CD14-positive monocyte (primary cell): ENCODE data around the gene FOXD1. TPM values are rescaled to one million over a fixed set of nuclear protein-coding genes. Genes with fewer than 3 reads are reported as not detected.
A peak's percentile ranks its signal among the peaks of the same experiment; 100 is the strongest.

ENCODE experiments used
- DNase-seq, 3 donors: peaks; one replicate each; pipeline ENCODE4 v3.0.0-alpha.2; 2011 to 2022
- H2AFZ ChIP-seq: 2 replicates; pipeline ENCODE4 v1.6.0; 2012; ENCODE audit warnings: mild to moderate bottlenecking, low read depth, low read length, inconsistent platforms; ENCODE audit not compliant: insufficient read depth, poor library complexity, severe bottlenecking
- H3K27ac ChIP-seq, 2 donors: 1 replicate in 1 of 2; 2 replicates in 1 of 2; pipeline ENCODE4 v1.5.1; 2012 to 2013; ENCODE audit warnings: low read length in 2 of 2, control low read depth in 1 of 2, inconsistent platforms in 1 of 2, low read depth in 1 of 2, mild to moderate bottlenecking in 1 of 2
- H3K27me3 ChIP-seq, 2 donors: one replicate each; pipeline versions ENCODE4 v1.6.0 to v1.6.1; 2011 to 2013; ENCODE audit warnings: low read length in 2 of 2; ENCODE audit not compliant: control insufficient read depth in 2 of 2, insufficient read depth in 2 of 2
- H3K36me3 ChIP-seq, 2 donors: replicated peaks in 1 of 2; 1 replicate in 1 of 2; 2 replicates in 1 of 2; pipeline versions ENCODE4 v1.5.1 to v1.6.1; 2012 to 2013; ENCODE audit warnings: low read length in 2 of 2, control low read depth in 1 of 2, inconsistent platforms in 1 of 2, mild to moderate bottlenecking in 1 of 2; ENCODE audit not compliant: insufficient read depth in 2 of 2, control insufficient read depth in 1 of 2
- H3K4me1 ChIP-seq, 2 donors: 1 replicate in 1 of 2; 2 replicates in 1 of 2; pipeline versions ENCODE4 v1.5.1 to v1.6.1; 2012 to 2013; ENCODE audit warnings: low read length in 2 of 2, control low read depth in 1 of 2, inconsistent platforms in 1 of 2, mild to moderate bottlenecking in 1 of 2, moderate library complexity in 1 of 2; ENCODE audit not compliant: insufficient read depth in 2 of 2, control insufficient read depth in 1 of 2
- H3K4me2 ChIP-seq: replicated peaks from 2 replicates; pipeline ENCODE3; 2012; ENCODE audit warnings: low read length, moderate library complexity, mild to moderate bottlenecking; ENCODE audit not compliant: poor library complexity, severe bottlenecking; ENCODE audit errors: extremely low read depth
- H3K4me3 ChIP-seq, 3 experiments: fragments of 200-600 bp in 1 of 3; sonication (generic) in 1 of 3; replicated peaks in 1 of 3; 1 replicate in 2 of 3; 2 replicates in 1 of 3; pipeline ENCODE4 v1.5.1; 2011 to 2013; ENCODE audit warnings: low read length in 3 of 3, mild to moderate bottlenecking in 3 of 3, control low read depth in 2 of 3, low read depth in 2 of 3, inconsistent platforms in 1 of 3, moderate library complexity in 1 of 3
- H3K79me2 ChIP-seq: 2 replicates; pipeline ENCODE4 v1.6.0; 2012; ENCODE audit warnings: mild to moderate bottlenecking, control low read depth, inconsistent platforms, low read length, moderate library complexity; ENCODE audit not compliant: insufficient read depth
- H3K9ac ChIP-seq: 2 replicates; pipeline ENCODE4 v1.6.0; 2017; ENCODE audit warnings: low read length, mild to moderate bottlenecking; ENCODE audit not compliant: insufficient read depth, poor library complexity, severe bottlenecking
- H3K9me3 ChIP-seq, 2 donors: replicated peaks in 1 of 2; 1 replicate in 1 of 2; 2 replicates in 1 of 2; pipeline versions ENCODE4 v1.5.1 to v1.6.1; 2012 to 2013; ENCODE audit warnings: low read length in 2 of 2, control low read depth in 1 of 2; ENCODE audit not compliant: control insufficient read depth in 1 of 2, insufficient read depth in 1 of 2
- H4K20me1 ChIP-seq: 2 replicates; pipeline ENCODE4 v1.6.0; 2012; ENCODE audit warnings: mild to moderate bottlenecking, low read length, control low read depth, moderate library complexity; ENCODE audit not compliant: insufficient read depth
- H3K27ac Mint-ChIP-seq, 7 donors: one replicate each; pipeline ENCODE4 v1.8.0; 2020; ENCODE audit warnings: mild to moderate bottlenecking in 7 of 7, mixed read lengths in 7 of 7, moderate library complexity in 6 of 7, inconsistent platforms in 2 of 7
- H3K27me3 Mint-ChIP-seq, 3 donors: one replicate each; pipeline ENCODE4 v1.8.0; 2021 to 2022; ENCODE audit warnings: low read depth in 3 of 3, mild to moderate bottlenecking in 3 of 3, mixed read lengths in 3 of 3, moderate library complexity in 3 of 3, inconsistent platforms in 1 of 3
- H3K36me3 Mint-ChIP-seq, 2 donors: one replicate each; pipeline ENCODE4 v1.8.0; 2020; ENCODE audit warnings: mixed read lengths in 2 of 2, inconsistent platforms in 1 of 2, mild to moderate bottlenecking in 1 of 2
- H3K4me1 Mint-ChIP-seq: one replicate; pipeline ENCODE4 v1.8.0; 2020; ENCODE audit warnings: mild to moderate bottlenecking, mixed read lengths
- H3K4me3 Mint-ChIP-seq, 2 donors: one replicate each; pipeline ENCODE4 v1.8.0; 2020; ENCODE audit warnings: mild to moderate bottlenecking in 2 of 2, mixed read lengths in 2 of 2, moderate library complexity in 1 of 2
- H3K9me3 Mint-ChIP-seq, 7 donors: one replicate each; pipeline ENCODE4 v1.8.0; 2020 to 2022; ENCODE audit warnings: mixed read lengths in 7 of 7, mild to moderate bottlenecking in 6 of 7, moderate library complexity in 6 of 7, inconsistent platforms in 2 of 7
- CTCF ChIP-seq: fragments of 200-600 bp; IDR thresholded peaks from one replicate; pipeline ENCODE4 v1.8.0; 2022; ENCODE audit warnings: antibody characterized with exemption, mild to moderate bottlenecking
- WGBS: methylation state at CpG from one replicate; pipeline ENCODE4 v1.1.5; 2013; ENCODE audit warnings: missing lambda C conversion rate; ENCODE audit not compliant: insufficient coverage; 5-methylcytosine and 5-hydroxymethylcytosine counted together
- intact Hi-C, 2 donors: fragments of 100-400 bp; cut with micrococcal nuclease; formaldehyde crosslinking; loops; one replicate each; pipeline versions ENCODE4 v1.15.0 to v1.15.1; 2023
- polyA plus RNA-seq, 3 donors: library from polyadenylated mRNA; depleted of rRNA in 1 of 3; unstranded in 2 of 3; stranded (reverse) in 1 of 3; fragments of 300-500 nt in 2 of 3; fragments of >200 nt in 1 of 3; fragmentation: Illumina TruSeq in 2 of 3; gene quantifications; 1 replicate in 2 of 3; 2 replicates in 1 of 3; pipeline ENCODE4 v1.2.3, GENCODE V29; 2012 to 2021

The FOXD1 gene
- polyA plus RNA-seq, 3 donors, result 0.04 TPM; not detected in 2

- H2AFZ ChIP-seq, result peak overlapping the region; percentile 41
- peak overlapping the region; percentile 61 for H3K4me2 ChIP-seq
- Mint-ChIP-seq H3K4me1 (peaks cover 11% of the 10 kb centered on the region), H3K9me3 (peaks cover 0 to 23% (median 16%) of the 10 kb centered on the region in 7 donors), H3K4me3 (peak overlapping the region; percentile 48 to 76), H3K27me3 (peaks cover 88 to 95% (median 88%) of the 10 kb centered on the region in 3 donors), H3K36me3 (no peaks in the 10 kb centered on the region), H3K27ac (no peak overlapping the region)
- intact Hi-C loops, result no loop called here
- H3K27me3 ChIP-seq, result peaks cover 87 to 95% of the 10 kb centered on the region in 2 donors
- no peaks in the 10 kb centered on the region for H4K20me1 ChIP-seq
- DNase-seq, result no peak
- TF ChIP-seq CTCF, result no peak
- H3K9me3 ChIP-seq, result peaks cover 0 to 51% of the 10 kb centered on the region in 2 donors
- H3K4me3 ChIP-seq, result peak overlapping the region in 1 of 3 experiments; percentile 41
- peaks cover 2 to 16% of the 10 kb centered on the region in 2 donors for H3K4me1 ChIP-seq
- under 1% methylated on average over 66 of the region's 66 CpGs for WGBS
- H3K79me2 ChIP-seq, result no peaks in the 10 kb centered on the region
- H3K27ac ChIP-seq, result no peak overlapping the region
- H3K36me3 ChIP-seq, result no peaks in the 10 kb centered on the region
- no peak overlapping the region for H3K9ac ChIP-seq
These were observed 12.0 kb downstream of the FOXD1 start for GRCh38 chr5:73436535-73437100.

DNA sequence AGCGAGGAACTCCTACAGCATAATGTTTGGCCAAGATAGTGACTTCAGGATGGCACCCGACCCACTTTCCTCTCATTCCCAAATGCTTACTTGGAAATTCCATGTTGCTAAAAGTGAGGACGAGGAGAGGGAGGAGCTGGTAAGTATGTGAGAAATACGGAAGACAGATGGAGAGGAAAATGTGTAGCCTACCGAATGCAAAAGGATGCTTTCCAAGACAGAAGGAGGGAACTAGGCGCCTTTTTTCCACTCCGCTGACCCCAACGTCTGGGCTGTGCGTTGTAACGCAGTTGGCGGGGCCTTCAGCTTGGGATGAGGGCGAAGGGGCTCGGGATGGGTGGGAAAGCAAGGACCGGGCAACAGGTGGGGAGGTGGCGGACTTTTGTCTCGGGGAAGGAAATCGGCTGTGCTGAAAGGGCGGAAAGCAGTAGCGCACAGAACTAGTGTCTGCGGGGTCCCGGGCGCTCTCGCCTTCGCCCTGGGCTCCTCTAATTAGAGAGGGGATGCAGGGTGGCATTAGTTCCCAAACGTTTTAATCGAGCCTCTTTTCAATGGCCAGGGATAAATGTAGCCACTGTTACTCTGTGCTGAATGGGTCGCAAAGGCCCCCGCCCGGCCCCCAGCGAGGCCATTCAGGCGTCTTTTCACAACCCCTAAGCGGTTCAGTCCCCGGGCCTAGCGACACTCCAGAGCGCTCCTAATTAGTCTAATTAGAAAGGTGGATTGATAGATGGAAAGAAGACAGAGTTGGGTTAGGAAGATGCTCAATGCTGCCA is 12.6 kb downstream of the FOXD1 start:
- no peaks in the 10 kb centered on the region for H3K79me2 ChIP-seq
- peaks cover 0 to 51% of the 10 kb centered on the region in 2 donors for H3K9me3 ChIP-seq
- Mint-ChIP-seq H3K27me3 (peaks cover 86 to 94% (median 87%) of the 10 kb centered on the region in 3 donors), H3K4me1 (peaks cover 11% of the 10 kb centered on the region), H3K4me3 (peak overlapping the region in 1 of 2 donors; percentile 64), H3K27ac (no peak overlapping the region), H3K36me3 (no peaks in the 10 kb centered on the region), H3K9me3 (peaks cover 0 to 22% (median 11%) of the 10 kb centered on the region in 7 donors)
- H2AFZ ChIP-seq, result peak overlapping the region; percentile 41
- peaks cover 2 to 16% of the 10 kb centered on the region in 2 donors for H3K4me1 ChIP-seq
- intact Hi-C loops, result no loop called here
- no peak for DNase-seq
- H3K36me3 ChIP-seq, result no peaks in the 10 kb centered on the region
- no peak overlapping the region for H3K27ac ChIP-seq
- H3K4me2 ChIP-seq, result peak overlapping the region; percentile 61
- no peaks in the 10 kb centered on the region for H4K20me1 ChIP-seq
- TF ChIP-seq CTCF, result no peak
- 9% methylated on average over 26 of the region's 35 CpGs for WGBS
- H3K27me3 ChIP-seq, result peaks cover 84 to 93% of the 10 kb centered on the region in 2 donors
- no peak overlapping the region for H3K9ac ChIP-seq
- peak overlapping the region in 1 of 3 experiments; percentile 41 for H3K4me3 ChIP-seq
